ENCODE results near the gene ARL6IP4.

Gene ARL6IP4

GRCh38 chr12:123029550-123029949 is 49.1 kb downstream of the ARL6IP4 start:
- DNase-seq (ENCODE audit: low read depth), result no peak
- H3K4me3 ChIP-seq (ENCODE audit: low read depth, low read length), result no peak overlapping the region

DNA sequence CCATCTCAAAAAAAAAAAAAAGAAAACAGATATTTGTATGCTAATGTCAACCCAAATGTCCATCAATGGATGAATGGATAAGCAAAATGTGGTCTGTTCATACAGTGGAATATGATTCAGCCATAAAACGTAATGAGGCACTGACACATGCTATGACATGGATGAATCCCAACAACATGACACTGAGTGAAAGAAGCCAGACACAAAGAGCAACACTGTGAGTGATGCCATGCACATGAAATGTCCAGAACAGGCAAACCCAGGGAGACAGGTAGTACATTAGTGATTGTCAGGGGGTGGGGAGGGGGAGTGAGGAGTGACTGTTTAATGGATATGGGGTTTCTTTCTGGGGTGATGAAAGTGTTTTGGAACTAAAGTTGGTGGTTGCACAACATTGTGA is 50.2 kb downstream of the ARL6IP4 start:
- DNase-seq (ENCODE audit: low read depth), result no peak

GRCh38 chr12:123031171-123031845 is 50.8 kb downstream of the ARL6IP4 start:
- no peak for DNase-seq (ENCODE audit: low read depth)
- H3K4me3 ChIP-seq (ENCODE audit: low read depth, low read length), result no peak overlapping the region

More for the DNA sequence above, 50.2 kb downstream of the ARL6IP4 start:
- no peak overlapping the region for H3K4me3 ChIP-seq (ENCODE audit: low read depth, low read length)

Measured in skeletal muscle cell (primary cell).